AG09309 (cell line): Measurements from ENCODE around the gene CCNO.

ENCODE experiments used
- DNase-seq: peaks from one replicate; pipeline ENCODE4 v3.0.0-alpha.2; 2010; ENCODE audit warnings: low read depth
- H3K4me3 ChIP-seq: 2 replicates; pipeline ENCODE4 v1.5.1; 2011; ENCODE audit warnings: mild to moderate bottlenecking, low read depth, low read length, moderate library complexity; ENCODE audit not compliant: control insufficient read depth
- TF ChIP-seq, protein P1 (sequence below): IDR thresholded peaks from 2 replicates; pipeline ENCODE4 v1.5.1; 2011; ENCODE audit warnings: mild to moderate bottlenecking, low read depth, low read length, inconsistent platforms; ENCODE audit not compliant: insufficient read depth, control insufficient read depth; ENCODE audit errors: missing control alignments

The CCNO gene

DNA sequence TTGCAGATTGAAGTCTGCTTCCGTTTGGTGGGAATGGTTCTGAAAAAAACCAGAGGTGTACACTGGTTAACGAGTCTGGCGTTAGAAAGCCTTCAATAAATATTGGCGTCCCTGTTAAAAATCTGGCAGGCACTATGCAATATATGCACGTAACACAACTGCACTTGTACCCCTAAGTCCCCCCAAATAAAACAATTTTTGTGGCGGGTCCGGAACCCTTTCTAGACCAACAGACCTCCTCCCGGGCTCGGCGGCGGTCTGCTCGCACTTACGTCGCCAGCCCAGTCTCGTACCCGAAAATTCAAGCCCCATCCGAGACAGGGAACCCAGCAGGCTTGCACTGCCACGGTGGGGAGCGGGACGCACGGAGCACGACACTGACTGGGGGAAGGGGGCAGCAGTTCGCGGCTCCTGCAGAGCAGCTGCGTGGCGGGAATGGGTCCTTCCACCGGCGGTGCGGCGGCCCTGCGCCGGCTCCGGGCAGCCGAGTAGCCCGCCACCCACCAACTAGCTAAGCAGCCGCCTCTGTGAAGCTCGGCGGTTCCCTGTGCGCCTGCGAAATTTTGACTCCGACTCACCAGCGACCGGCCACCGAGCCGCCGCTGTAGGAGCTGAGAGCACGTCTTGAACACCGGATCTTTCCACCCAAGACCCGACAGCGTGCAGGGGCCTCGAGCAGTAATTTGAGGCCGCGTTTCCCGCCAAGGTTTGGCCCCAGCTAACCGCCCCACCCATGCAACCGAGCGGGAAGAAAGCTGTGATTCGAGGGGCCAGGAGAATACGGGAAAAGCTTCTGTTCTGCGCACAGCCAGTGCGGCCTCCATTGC, 10.2 kb downstream of the CCNO start:
- TF ChIP-seq, protein P1, sequence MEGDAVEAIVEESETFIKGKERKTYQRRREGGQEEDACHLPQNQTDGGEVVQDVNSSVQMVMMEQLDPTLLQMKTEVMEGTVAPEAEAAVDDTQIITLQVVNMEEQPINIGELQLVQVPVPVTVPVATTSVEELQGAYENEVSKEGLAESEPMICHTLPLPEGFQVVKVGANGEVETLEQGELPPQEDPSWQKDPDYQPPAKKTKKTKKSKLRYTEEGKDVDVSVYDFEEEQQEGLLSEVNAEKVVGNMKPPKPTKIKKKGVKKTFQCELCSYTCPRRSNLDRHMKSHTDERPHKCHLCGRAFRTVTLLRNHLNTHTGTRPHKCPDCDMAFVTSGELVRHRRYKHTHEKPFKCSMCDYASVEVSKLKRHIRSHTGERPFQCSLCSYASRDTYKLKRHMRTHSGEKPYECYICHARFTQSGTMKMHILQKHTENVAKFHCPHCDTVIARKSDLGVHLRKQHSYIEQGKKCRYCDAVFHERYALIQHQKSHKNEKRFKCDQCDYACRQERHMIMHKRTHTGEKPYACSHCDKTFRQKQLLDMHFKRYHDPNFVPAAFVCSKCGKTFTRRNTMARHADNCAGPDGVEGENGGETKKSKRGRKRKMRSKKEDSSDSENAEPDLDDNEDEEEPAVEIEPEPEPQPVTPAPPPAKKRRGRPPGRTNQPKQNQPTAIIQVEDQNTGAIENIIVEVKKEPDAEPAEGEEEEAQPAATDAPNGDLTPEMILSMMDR = no peak
- H3K4me3 ChIP-seq = no peak overlapping the region
- DNase-seq = no peak

DNA sequence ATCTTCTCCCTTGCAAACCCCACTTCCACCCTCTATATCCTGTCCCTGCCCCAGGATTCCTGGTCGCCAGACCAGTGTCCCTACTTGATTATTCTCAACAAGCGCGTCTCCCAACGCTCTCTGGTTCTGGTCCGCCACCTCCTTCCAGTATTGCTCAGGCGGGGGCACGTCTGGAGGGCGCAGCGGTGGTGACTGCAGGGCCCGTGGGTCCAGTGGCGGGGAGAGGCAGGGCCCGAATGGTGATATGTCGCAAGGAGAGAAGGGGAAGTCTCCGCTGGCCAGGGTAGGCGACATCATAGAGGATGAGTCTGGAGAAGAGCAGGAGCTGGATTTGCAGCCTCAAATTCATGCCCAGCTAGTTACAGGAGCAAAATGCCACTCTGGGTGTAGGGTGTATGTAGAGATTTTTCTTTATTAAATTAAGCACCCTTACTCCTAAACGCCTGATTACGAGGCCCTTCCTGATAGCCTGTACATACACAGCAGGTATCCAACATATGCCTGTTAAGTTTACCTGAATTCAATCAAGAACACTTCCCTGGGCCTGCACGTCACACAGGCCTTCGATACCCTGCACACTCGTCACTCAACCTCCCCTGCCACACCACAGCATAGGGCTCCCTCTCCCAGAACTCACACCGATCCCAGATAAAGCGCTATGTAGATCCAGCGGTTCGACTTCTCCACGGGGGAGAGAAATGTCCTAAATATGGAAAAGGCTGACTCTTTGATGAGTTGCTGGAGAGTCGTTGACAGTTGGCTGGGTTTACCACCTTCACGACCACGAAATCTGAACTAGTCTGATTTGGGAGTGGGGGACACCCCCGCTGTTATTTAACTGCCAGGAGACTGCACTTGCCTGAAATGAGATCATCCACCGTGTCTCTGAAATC, 11.1 kb downstream of the CCNO start:
- H3K4me3 ChIP-seq = no peak overlapping the region
- TF ChIP-seq, protein P1 = no peak
- no peak for DNase-seq

DNA sequence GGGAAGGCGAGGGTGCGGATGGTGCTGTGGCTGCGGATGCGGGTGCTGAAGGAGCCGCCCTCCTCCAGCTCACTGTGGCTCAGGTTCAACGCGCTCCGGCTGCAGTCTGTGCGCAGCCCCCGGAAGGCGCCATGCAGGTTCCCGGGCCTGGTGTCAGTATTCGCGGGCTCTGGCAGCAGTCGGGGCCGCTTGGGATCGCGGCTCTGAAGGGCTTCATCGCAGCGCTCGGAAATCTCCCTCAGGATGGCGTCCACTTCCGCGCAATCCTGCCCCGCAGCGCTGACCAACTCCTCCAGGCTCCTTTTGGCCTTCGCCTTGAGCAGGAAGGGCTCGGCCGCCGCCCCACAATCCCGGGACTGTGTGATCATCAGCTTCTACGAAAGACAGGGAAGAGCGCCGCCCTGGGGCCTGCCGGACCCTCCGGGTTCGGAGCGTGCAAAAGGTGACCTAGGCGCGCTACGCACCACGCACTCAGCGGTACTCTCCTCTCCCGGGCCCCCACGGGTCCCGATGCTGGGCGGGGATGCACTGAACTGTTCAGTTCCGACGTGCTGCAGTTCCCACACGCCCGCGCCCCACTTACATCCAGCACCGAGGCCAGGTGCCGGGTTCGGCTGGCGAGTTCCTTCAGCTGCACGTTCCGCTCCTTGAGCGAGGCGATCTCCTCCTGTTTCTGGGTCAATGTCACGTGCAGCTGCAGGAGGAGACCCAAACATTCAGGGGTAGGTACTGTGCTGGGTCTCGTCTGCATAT, 12.8 kb downstream of the CCNO start:
- TF ChIP-seq, protein P1 = peak; percentile 5
- DNase-seq = no peak
- H3K4me3 ChIP-seq = peak overlapping the region; percentile 41

DNA sequence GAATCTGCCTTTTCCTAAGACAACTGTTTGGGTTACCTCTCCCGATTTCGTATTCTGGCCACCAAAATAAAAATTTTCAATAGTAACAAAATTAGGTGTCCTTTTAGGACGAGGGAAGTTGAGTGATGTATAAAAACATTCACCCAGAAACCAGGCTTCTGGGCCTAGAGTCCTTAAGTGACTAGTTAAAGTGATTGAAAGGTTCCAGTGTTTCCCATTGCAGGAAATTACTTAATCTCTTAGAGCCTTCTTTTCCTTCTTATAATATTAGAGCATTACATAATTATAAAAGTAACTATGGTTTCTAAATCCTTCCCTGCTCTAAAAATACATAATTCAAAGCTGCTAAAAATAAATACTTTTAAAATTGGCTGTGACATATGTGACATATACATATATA, 13.6 kb downstream of the CCNO start:
- H3K4me3 ChIP-seq = no peak overlapping the region
- DNase-seq = no peak
- TF ChIP-seq, protein P1 = no peak

DNA sequence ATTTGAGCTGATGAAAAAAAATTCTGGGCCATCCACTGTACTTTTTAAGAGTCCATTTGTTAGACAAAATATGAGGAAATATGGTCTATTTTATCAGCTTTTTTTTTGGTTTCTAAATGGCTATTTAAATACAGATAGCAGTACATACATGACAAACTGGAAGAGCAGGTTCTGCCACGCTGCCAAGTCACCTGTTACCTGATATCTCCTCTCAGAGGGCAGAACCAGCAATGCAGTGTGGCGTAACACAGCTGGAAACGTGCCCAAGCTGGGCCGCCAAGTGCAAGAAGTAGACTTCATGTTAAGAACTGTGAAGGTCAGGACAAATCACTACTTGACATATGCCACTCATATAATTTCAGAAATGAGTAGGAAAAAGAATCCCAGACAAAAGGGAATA, 14.4 kb downstream of the CCNO start:
- H3K4me3 ChIP-seq = no peak overlapping the region
- DNase-seq = no peak
- TF ChIP-seq, protein P1 = no peak

DNA sequence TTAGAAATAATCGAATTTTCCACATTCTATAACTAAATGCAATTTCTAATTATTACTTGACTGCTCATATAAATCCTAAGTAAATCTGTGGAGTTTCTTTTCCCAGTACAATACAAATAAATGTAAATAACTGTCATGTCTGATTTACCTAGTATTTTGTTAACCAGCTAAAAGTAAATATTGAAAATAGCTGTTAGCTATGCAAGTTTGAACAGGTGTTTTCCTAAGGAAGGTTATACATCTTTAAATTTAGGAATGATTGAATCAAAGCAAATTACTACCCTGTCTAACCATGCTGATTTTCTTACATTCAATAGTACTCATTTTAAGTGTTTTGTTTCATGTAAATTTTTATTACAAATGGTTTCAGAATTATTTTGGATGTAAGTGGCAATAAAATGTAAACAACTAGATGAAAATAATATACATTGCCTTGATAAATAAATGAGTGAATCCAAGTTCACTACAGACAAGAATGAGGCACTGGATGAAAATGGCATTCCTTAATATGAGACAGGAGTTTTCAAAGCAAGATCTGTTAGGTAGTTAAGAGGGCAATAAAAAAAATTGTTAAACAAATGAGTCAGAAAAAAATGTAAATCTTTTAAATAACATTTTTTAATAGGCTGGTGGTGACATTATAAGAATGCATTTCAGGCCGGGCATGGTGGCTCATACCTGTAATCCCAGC, 22.1 kb downstream of the CCNO start:
- TF ChIP-seq, protein P1 = no peak
- H3K4me3 ChIP-seq = no peak overlapping the region
- no peak for DNase-seq
